HG03575 (cell line): Measurements from ENCODE around the gene AFP.

Source experiments
- ATAC-seq: cut with Tn5 transposase; IDR thresholded peaks from one replicate; pipeline ENCODE4 v1.9.1; 2021; ENCODE audit not compliant: unreplicated experiment, insufficient number of reproducible peaks, low FRiP score; ENCODE audit errors: extremely low read depth

Gene AFP

DNA sequence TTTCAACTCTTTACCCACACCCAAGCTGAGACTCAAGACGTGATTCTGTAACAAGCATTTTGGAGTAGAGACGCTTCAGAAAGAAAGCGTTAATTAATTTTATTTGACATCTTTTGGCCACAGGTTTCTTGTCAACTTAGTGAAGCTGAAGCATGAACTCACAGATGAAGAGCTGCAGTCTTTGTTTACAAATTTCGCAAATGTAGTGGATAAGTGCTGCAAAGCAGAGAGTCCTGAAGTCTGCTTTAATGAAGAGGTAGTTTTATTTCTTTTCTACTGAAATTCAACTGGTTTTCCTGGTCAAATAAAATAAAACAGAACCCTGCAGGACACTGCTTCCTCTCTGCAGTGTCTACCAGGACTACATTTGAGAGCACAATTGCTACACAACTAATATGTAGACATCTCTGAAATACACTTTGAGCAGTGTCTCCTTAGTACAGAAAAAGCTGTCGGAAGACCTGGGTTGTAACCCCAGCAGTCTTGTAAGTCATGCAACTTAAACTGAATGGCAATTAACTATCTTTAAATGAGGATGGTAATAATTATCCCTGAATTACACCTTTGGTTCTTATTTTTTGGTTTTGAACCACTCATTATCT, 65.7 kb downstream of the AFP start:
- ATAC-seq: no peak

- ATAC-seq: no peak
Measured at GRCh38 chr4:73505567-73505966, 69.5 kb downstream of the AFP start.
